IMR-90 (cell line): ENCODE results near the gene CCDC85B. TPM values are rescaled to one million over a fixed set of nuclear protein-coding genes. Genes with fewer than 3 reads are reported as not detected.
A peak's percentile ranks its signal among the peaks of the same experiment; 100 is the strongest.

ENCODE experiments used
- ATAC-seq: fragments of 200-7000 bp; cut with Tn5 transposase; 2 replicates; pipeline ENCODE4 v1.9.1; 2020; ENCODE audit warnings: low read depth, mild to moderate bottlenecking, moderate library complexity
- BruUV-seq: library from RNA; stranded (reverse); fragments of 400-500 nt; replicated peaks from 2 replicates; lab custom pipeline; 2021; lab: Mats Ljungman, UMichigan
- CTCF ChIA-PET: fragments of 300-600 bp; formaldehyde crosslinking; extraction: SDS; loops from one replicate; lab custom pipeline; 2021; ENCODE audit warnings: antibody characterized with exemption; lab: Yijun Ruan, JAX
- POLR2A ChIA-PET: fragments of 300-600 bp; sonication (Branson Sonifier 250); formaldehyde crosslinking; loops from one replicate; lab custom pipeline; 2022; ENCODE audit warnings: antibody characterized with exemption; ENCODE audit not compliant: unreplicated experiment; lab: Charles Lee
- DNase-seq: peaks from one replicate; pipeline ENCODE4 v3.0.0; 2013
- H2AFZ ChIP-seq: replicated peaks from 2 replicates; pipeline ENCODE3; 2013; ENCODE audit warnings: low read length, mild to moderate bottlenecking; ENCODE audit not compliant: poor library complexity
- H2AK5ac ChIP-seq: 2 replicates; pipeline ENCODE4 v1.6.1; 2013; ENCODE audit warnings: low read depth, low read length, inconsistent platforms
- H2AK9ac ChIP-seq: replicated peaks from 2 replicates; pipeline ENCODE3; 2013; ENCODE audit warnings: mild to moderate bottlenecking, low read depth, low read length, moderate library complexity; ENCODE audit not compliant: poor library complexity
- H2BK120ac ChIP-seq: 2 replicates; pipeline ENCODE4 v1.6.1; 2013; ENCODE audit warnings: low read depth, low read length, inconsistent platforms
- H2BK15ac ChIP-seq: 3 replicates; pipeline ENCODE4 v1.6.1; 2013; ENCODE audit warnings: low read depth, low read length, inconsistent platforms
- H2BK20ac ChIP-seq: 2 replicates; pipeline ENCODE4 v1.6.1; 2013; ENCODE audit warnings: low read depth, mild to moderate bottlenecking, inconsistent platforms, low read length, moderate library complexity
- H2BK5ac ChIP-seq: 2 replicates; pipeline ENCODE4 v1.6.1; 2013; ENCODE audit warnings: mild to moderate bottlenecking, low read depth, low read length, inconsistent platforms; ENCODE audit not compliant: poor library complexity, severe bottlenecking
- H3K14ac ChIP-seq: replicated peaks from 2 replicates; pipeline ENCODE4 v1.6.1; 2013; ENCODE audit warnings: low read depth, low read length, inconsistent platforms
- H3K18ac ChIP-seq: 2 replicates; pipeline ENCODE4 v1.6.1; 2013; ENCODE audit warnings: low read depth, low read length, control low read depth
- H3K23ac ChIP-seq: 2 replicates; pipeline ENCODE4 v1.6.1; 2013; ENCODE audit warnings: low read depth, low read length, inconsistent platforms
- H3K27ac ChIP-seq: 2 replicates; pipeline ENCODE4 v1.5.1; 2013; ENCODE audit warnings: mild to moderate bottlenecking, control low read depth, low read length; ENCODE audit not compliant: insufficient read depth
- H3K27me3 ChIP-seq: 2 replicates; pipeline ENCODE4 v1.6.1; 2013; ENCODE audit warnings: low read length; ENCODE audit not compliant: control insufficient read depth, insufficient read depth
- H3K36me3 ChIP-seq: 2 replicates; pipeline ENCODE4 v1.6.1; 2013; ENCODE audit warnings: low read length, mixed read lengths; ENCODE audit not compliant: control insufficient read depth, insufficient read depth
- H3K4ac ChIP-seq: 2 replicates; pipeline ENCODE4 v1.6.1; 2013; ENCODE audit warnings: low read depth, low read length, inconsistent platforms
- H3K4me1 ChIP-seq: 2 replicates; pipeline ENCODE4 v1.6.1; 2013; ENCODE audit warnings: low read length, mixed read lengths; ENCODE audit not compliant: control insufficient read depth, insufficient read depth
- H3K4me2 ChIP-seq: 2 replicates; pipeline ENCODE4 v1.6.1; 2013; ENCODE audit warnings: low read depth, mild to moderate bottlenecking, control low read depth, low read length, moderate library complexity
- H3K4me3 ChIP-seq: 2 replicates; pipeline ENCODE4 v1.5.1; 2013; ENCODE audit warnings: low read depth, mild to moderate bottlenecking, control low read depth, low read length, moderate library complexity; ENCODE audit not compliant: insufficient read depth
- H3K56ac ChIP-seq: 2 replicates; pipeline ENCODE4 v1.6.1; 2013; ENCODE audit warnings: low read length, inconsistent platforms; ENCODE audit not compliant: insufficient read depth; ENCODE audit errors: extremely low read depth
- H3K79me1 ChIP-seq, 2 experiments: 2 replicates each; pipeline ENCODE4 v1.6.1; 2013; ENCODE audit warnings: low read length in 2 of 2, inconsistent platforms in 1 of 2, low read depth in 1 of 2
- H3K9ac ChIP-seq: 2 replicates; pipeline ENCODE4 v1.6.1; 2013; ENCODE audit warnings: low read depth, low read length, control low read depth
- H3K9me1 ChIP-seq: 2 replicates; pipeline ENCODE4 v1.6.1; 2013; ENCODE audit warnings: low read length, inconsistent platforms; ENCODE audit not compliant: insufficient read depth
- H3K9me3 ChIP-seq: 2 replicates; pipeline ENCODE4 v1.6.1; 2013; ENCODE audit warnings: low read length; ENCODE audit not compliant: control insufficient read depth, insufficient read depth
- H4K20me1 ChIP-seq: 2 replicates; pipeline ENCODE4 v1.6.1; 2013; ENCODE audit warnings: low read length, inconsistent platforms; ENCODE audit not compliant: insufficient read depth
- H4K5ac ChIP-seq: 2 replicates; pipeline ENCODE4 v1.6.1; 2013; ENCODE audit warnings: mild to moderate bottlenecking, low read depth, low read length, control low read depth
- H4K8ac ChIP-seq, 2 experiments: 2 replicates each; pipeline ENCODE4 v1.6.1; 2013; ENCODE audit warnings: low read depth in 2 of 2, low read length in 2 of 2, control low read depth in 1 of 2, inconsistent platforms in 1 of 2
- H4K91ac ChIP-seq: 2 replicates; pipeline ENCODE4 v1.6.1; 2013; ENCODE audit warnings: low read depth, low read length, inconsistent platforms; ENCODE audit not compliant: insufficient read depth
- BHLHE40 ChIP-seq: fragments of 150-350 bp; IDR thresholded peaks from 2 replicates; pipeline ENCODE4 v1.6.1; 2016; ENCODE audit warnings: mild to moderate bottlenecking, low read depth, low read length
- CHD1 ChIP-seq: IDR thresholded peaks from 2 replicates; pipeline ENCODE4 v1.6.1; 2012; ENCODE audit warnings: low read depth, low read length, improper control_type of control experiment
- MAFK ChIP-seq: IDR thresholded peaks from 2 replicates; pipeline ENCODE4 v1.6.1; 2012; ENCODE audit warnings: low read depth, low read length, improper control_type of control experiment
- MAZ ChIP-seq: IDR thresholded peaks from 2 replicates; pipeline ENCODE4 v1.6.1; 2012; ENCODE audit warnings: low read depth, mild to moderate bottlenecking, low read length, improper control_type of control experiment, moderate library complexity, borderline replicate concordance
- MXI1 ChIP-seq: IDR thresholded peaks from 2 replicates; pipeline ENCODE4 v1.6.1; 2012; ENCODE audit warnings: low read depth, mild to moderate bottlenecking, low read length, moderate library complexity, borderline replicate concordance
- NFE2L2 ChIP-seq: fragments of 150-350 bp; IDR thresholded peaks from 2 replicates; pipeline ENCODE4 v1.6.1; 2016; ENCODE audit warnings: low read depth, mild to moderate bottlenecking, low read length
- RAD21 ChIP-seq: IDR thresholded peaks from 2 replicates; pipeline ENCODE4 v1.6.1; 2012; ENCODE audit warnings: low read length, improper control_type of control experiment
- RCOR1 ChIP-seq: IDR thresholded peaks from 2 replicates; pipeline ENCODE4 v1.6.1; 2012; ENCODE audit warnings: mild to moderate bottlenecking, low read length, improper control_type of control experiment; ENCODE audit not compliant: insufficient replicate concordance
- RFX5 ChIP-seq: IDR thresholded peaks from 2 replicates; pipeline ENCODE4 v1.8.0; 2012; ENCODE audit warnings: low read depth, mild to moderate bottlenecking, low read length, moderate library complexity
- SMC3 ChIP-seq: fragments of 150-350 bp; IDR thresholded peaks from 2 replicates; pipeline ENCODE4 v1.6.1; 2016; ENCODE audit warnings: low read depth, mild to moderate bottlenecking, antibody characterized with exemption, low read length, moderate library complexity
- WGBS, 2 experiments: methylation state at CpG; one replicate each; pipeline versions ENCODE4 v1.1.5 to v1.1.7; 2013; ENCODE audit warnings: missing lambda C conversion rate in 2 of 2; ENCODE audit not compliant: insufficient read length in 1 of 2; ENCODE audit errors: extremely low coverage in 2 of 2; 5-methylcytosine and 5-hydroxymethylcytosine counted together
- dilution Hi-C: fragments of 300-500 bp; cut with HindIII; formaldehyde crosslinking; loops from one replicate; pipeline ENCODE4 v1.14.3; 2018; ENCODE audit warnings: low sequenced_read_pairs; ENCODE audit not compliant: unreplicated experiment
- in situ Hi-C: fragments of 300-500 bp; cut with MboI; formaldehyde crosslinking; loops from 3 replicates; pipeline ENCODE4 v1.14.3; 2019; ENCODE audit warnings: low sequenced_read_pairs, inconsistent platforms, mixed read lengths
- intact Hi-C: fragments of 100-400 bp; cut with micrococcal nuclease; formaldehyde crosslinking; loops from 2 replicates; pipeline ENCODE4 v1.10.0; 2022
- polyA plus RNA-seq, 3 experiments: library from polyadenylated mRNA; depleted of rRNA; stranded (reverse); fragments of >200 nt; gene quantifications; 2 replicates each; pipeline ENCODE4 v1.2.3, GENCODE V29; 2012; ENCODE audit warnings: low replicate concordance in 1 of 3
- total RNA-seq: library from RNA; depleted of rRNA; stranded (reverse); fragments of >200 nt; gene quantifications from 2 replicates; pipeline ENCODE4 v1.2.3, GENCODE V29; 2012
- TF ChIP-seq, protein P1 (sequence below): conservative IDR thresholded peaks from 2 replicates; pipeline ENCODE4 v1.5.1; 2012; ENCODE audit warnings: mild to moderate bottlenecking, low read depth, low read length, improper control_type of control experiment
- TF ChIP-seq, protein P2 (sequence below): fragments of 150-350 bp; IDR thresholded peaks from 2 replicates; pipeline ENCODE4 v1.6.1; 2016; ENCODE audit warnings: low read depth, mild to moderate bottlenecking, low read length, moderate library complexity, borderline replicate concordance
- TF ChIP-seq, protein P3 (sequence below): fragments of 150-350 bp; IDR thresholded peaks from 2 replicates; pipeline ENCODE4 v1.6.1; 2017; ENCODE audit warnings: mild to moderate bottlenecking, antibody characterized with exemption, low read length, low read depth

Gene CCDC85B
- total and polyA plus RNA-seq, 2 of the 4 experiments (the other 2 are of a cell fraction), result 17.6 to 35.4 TPM

DNA sequence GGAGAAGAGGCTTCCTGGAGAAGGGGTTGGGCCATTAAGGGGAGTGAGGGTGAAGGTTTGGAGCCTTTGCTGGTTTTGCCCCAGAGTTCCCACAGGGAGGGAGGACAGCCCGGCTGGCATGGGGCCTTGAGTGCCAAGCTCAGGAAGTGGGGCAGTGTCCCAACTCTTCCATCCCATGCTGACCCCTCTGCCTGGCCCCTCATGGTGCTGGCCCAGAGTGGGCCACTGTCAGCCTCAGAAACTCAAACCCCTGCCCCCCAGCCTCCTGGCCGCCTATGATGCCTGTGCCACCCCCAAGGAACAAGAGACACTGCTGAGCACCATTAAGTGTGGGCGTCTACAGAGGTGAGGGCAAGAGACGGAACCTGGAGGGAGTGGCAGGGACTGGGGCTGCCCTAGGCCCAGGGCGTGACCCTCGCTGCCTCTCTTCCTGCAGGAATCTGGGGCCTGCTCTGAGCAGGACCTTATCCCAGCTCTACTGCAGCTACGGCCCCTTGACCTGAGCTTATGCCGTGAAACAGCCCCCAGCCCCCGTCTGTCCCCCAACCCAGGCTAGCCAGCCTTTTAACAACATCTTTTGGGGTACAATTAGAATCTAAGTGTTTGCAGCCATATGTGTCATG, 24.8 kb upstream of the CCDC85B start:
- Histone ChIP-seq H3K4me2 (no peak overlapping the region), H4K91ac (no peak overlapping the region), H3K9ac (no peak overlapping the region), H2BK20ac (no peak overlapping the region), H2AK9ac (peak overlapping the region; percentile 76), H2BK15ac (no peak overlapping the region), H2BK5ac (no peak overlapping the region), H3K18ac (no peak overlapping the region), H3K9me1 (peaks cover 5% of the 10 kb centered on the region; the same call in 1 of the 2 replicates), H3K4ac (no peak overlapping the region), H3K79me1 (peaks cover 23 to 89% of the 10 kb centered on the region in 2 experiments), H4K5ac (no peak overlapping the region), H4K8ac (no peak overlapping the region), H3K4me3 (no peak overlapping the region), H3K14ac (no peak overlapping the region), H4K20me1 (peaks cover 50% of the 10 kb centered on the region), H3K56ac (no peak overlapping the region), H3K9me3 (no peaks in the 10 kb centered on the region), H3K27me3 (no peaks in the 10 kb centered on the region), H2AFZ (peak overlapping the region; percentile 24), H2AK5ac (no peak overlapping the region), H3K23ac (no peak overlapping the region; the same call in 1 of the 2 replicates), H3K36me3 (peaks cover 88% of the 10 kb centered on the region), H3K27ac (no peak overlapping the region; the same call in 1 of the 2 replicates), H3K4me1 (peaks cover 6% of the 10 kb centered on the region; the same call in 1 of the 2 replicates), H2BK120ac (no peak overlapping the region)
- POLR2A ChIA-PET, result interaction anchor here (1.0 kb wide), 1 partner anchor 8 kb away, joined by 3 read pairs; the partner anchor contains the start of gene CFL1
- intact Hi-C loops (no loop called here), in situ Hi-C loops (no loop called here), dilution Hi-C loops (no loop called here)
- TF ChIP-seq, protein P1, sequence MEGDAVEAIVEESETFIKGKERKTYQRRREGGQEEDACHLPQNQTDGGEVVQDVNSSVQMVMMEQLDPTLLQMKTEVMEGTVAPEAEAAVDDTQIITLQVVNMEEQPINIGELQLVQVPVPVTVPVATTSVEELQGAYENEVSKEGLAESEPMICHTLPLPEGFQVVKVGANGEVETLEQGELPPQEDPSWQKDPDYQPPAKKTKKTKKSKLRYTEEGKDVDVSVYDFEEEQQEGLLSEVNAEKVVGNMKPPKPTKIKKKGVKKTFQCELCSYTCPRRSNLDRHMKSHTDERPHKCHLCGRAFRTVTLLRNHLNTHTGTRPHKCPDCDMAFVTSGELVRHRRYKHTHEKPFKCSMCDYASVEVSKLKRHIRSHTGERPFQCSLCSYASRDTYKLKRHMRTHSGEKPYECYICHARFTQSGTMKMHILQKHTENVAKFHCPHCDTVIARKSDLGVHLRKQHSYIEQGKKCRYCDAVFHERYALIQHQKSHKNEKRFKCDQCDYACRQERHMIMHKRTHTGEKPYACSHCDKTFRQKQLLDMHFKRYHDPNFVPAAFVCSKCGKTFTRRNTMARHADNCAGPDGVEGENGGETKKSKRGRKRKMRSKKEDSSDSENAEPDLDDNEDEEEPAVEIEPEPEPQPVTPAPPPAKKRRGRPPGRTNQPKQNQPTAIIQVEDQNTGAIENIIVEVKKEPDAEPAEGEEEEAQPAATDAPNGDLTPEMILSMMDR, result no peak
- TF ChIP-seq, protein P2, sequence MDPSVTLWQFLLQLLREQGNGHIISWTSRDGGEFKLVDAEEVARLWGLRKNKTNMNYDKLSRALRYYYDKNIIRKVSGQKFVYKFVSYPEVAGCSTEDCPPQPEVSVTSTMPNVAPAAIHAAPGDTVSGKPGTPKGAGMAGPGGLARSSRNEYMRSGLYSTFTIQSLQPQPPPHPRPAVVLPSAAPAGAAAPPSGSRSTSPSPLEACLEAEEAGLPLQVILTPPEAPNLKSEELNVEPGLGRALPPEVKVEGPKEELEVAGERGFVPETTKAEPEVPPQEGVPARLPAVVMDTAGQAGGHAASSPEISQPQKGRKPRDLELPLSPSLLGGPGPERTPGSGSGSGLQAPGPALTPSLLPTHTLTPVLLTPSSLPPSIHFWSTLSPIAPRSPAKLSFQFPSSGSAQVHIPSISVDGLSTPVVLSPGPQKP, result no peak
- TF ChIP-seq MAFK (no peak), NFE2L2 (no peak), RFX5 (no peak), CHD1 (no peak), MXI1 (no peak), BHLHE40 (no peak), RAD21 (no peak), MAZ (no peak), SMC3 (no peak), RCOR1 (no peak)
- TF ChIP-seq, protein P3, sequence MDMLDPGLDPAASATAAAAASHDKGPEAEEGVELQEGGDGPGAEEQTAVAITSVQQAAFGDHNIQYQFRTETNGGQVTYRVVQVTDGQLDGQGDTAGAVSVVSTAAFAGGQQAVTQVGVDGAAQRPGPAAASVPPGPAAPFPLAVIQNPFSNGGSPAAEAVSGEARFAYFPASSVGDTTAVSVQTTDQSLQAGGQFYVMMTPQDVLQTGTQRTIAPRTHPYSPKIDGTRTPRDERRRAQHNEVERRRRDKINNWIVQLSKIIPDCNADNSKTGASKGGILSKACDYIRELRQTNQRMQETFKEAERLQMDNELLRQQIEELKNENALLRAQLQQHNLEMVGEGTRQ, result no peak
- CTCF ChIA-PET, result no interaction called here
- DNase-seq (no peak), ATAC-seq (no peak)
- WGBS, 2 experiments, result 100% methylated on average over 3 of the region's 9 CpGs; no CpG with 5 or more reads in 1 of the 2 experiments
- BruUV-seq, result no TSS peak
